NCI-H187 (cell line): Measurements from ENCODE around the gene MAN2A1.
"Not testable (repeated sequence)": the region's sequence is repeated elsewhere in the genome, so short reads cannot be mapped to it uniquely, and the experiment has no call there.

Experiments
- DNase-seq, 2 experiments: peaks; one replicate each; lab custom pipeline; 2025; lab: John Stamatoyannopoulos, UW

MAN2A1 gene

GRCh38 chr5:109756543-109757185 is 66.9 kb downstream of the MAN2A1 start:
- DNase-seq = no peak

GRCh38 chr5:109757490-109757889 is 67.8 kb downstream of the MAN2A1 start:
- DNase-seq = no peak

- DNase-seq = no peak
Observed at GRCh38 chr5:109759306-109759705, 69.6 kb downstream of the MAN2A1 start.

GRCh38 chr5:109760130-109760529 is 70.4 kb downstream of the MAN2A1 start:
- not testable (repeated sequence) for DNase-seq

GRCh38 chr5:109762821-109763220 is 73.1 kb downstream of the MAN2A1 start:
- no peak for DNase-seq

GRCh38 chr5:109767184-109767995 is 77.7 kb downstream of the MAN2A1 start:
- no peak for DNase-seq

- no peak for DNase-seq
Observed at GRCh38 chr5:109767997-109768396, 78.3 kb downstream of the MAN2A1 start.

- DNase-seq = no peak
Observed at GRCh38 chr5:109769597-109770291, 80.0 kb downstream of the MAN2A1 start.

- no peak for DNase-seq
Observed at GRCh38 chr5:109775130-109775529, 85.4 kb downstream of the MAN2A1 start.

- DNase-seq = no peak
Observed at GRCh38 chr5:109779036-109779735, 89.5 kb downstream of the MAN2A1 start.

GRCh38 chr5:109784687-109785086 is 95.0 kb downstream of the MAN2A1 start:
- no peak for DNase-seq

GRCh38 chr5:109786206-109786855 is 96.6 kb downstream of the MAN2A1 start:
- no peak for DNase-seq

GRCh38 chr5:109788596-109788995 is 98.9 kb downstream of the MAN2A1 start:
- DNase-seq = no peak

- DNase-seq = no peak
Observed at GRCh38 chr5:109792613-109793012, 102.9 kb downstream of the MAN2A1 start.

- DNase-seq = no peak
Observed at GRCh38 chr5:109803854-109804253, 114.1 kb downstream of the MAN2A1 start.

GRCh38 chr5:109805472-109805871 is 115.7 kb downstream of the MAN2A1 start:
- no peak for DNase-seq

GRCh38 chr5:109805883-109806282 is 116.2 kb downstream of the MAN2A1 start:
- no peak for DNase-seq

- no peak for DNase-seq
Observed at GRCh38 chr5:109812698-109813097, 123.0 kb downstream of the MAN2A1 start.

- no peak for DNase-seq
Observed at GRCh38 chr5:109816732-109817131, 127.0 kb downstream of the MAN2A1 start.

- DNase-seq = no peak
Observed at GRCh38 chr5:109819878-109820277, 130.2 kb downstream of the MAN2A1 start.

- DNase-seq = no peak
Observed at GRCh38 chr5:109823597-109823996, 133.9 kb downstream of the MAN2A1 start.

GRCh38 chr5:109825450-109825849 is 135.7 kb downstream of the MAN2A1 start:
- no peak for DNase-seq
